MCF 10A (cell line): ENCODE measurements around the gene PAFAH1B2. TPM values are rescaled to one million over a fixed set of nuclear protein-coding genes. Genes with fewer than 3 reads are reported as not detected.
A peak's percentile ranks its signal among the peaks of the same experiment; 100 is the strongest.

ENCODE experiments used
- BruUV-seq: library from RNA; stranded (reverse); fragments of 400-500 nt; replicated peaks from 2 replicates; lab custom pipeline; 2021; lab: Mats Ljungman, UMichigan
- CTCF ChIA-PET: fragments of 300-600 bp; sonication (Branson Sonifier 250); formaldehyde crosslinking; extraction: SDS; loops from one replicate; lab custom pipeline; 2021; ENCODE audit warnings: antibody characterized with exemption, inconsistent platforms; lab: Yijun Ruan, JAX
- POLR2A ChIA-PET: fragments of 300-600, 350-650 bp; sonication (Branson Sonifier 250); formaldehyde crosslinking; extraction: SDS; loops from one replicate; lab custom pipeline; 2020; ENCODE audit warnings: antibody characterized with exemption, inconsistent platforms; lab: Yijun Ruan, JAX
- DNase-seq: peaks from one replicate; pipeline ENCODE4 v3.0.0-alpha.2; 2018; ENCODE audit not compliant: unreplicated experiment
- H3K27ac Mint-ChIP-seq: one replicate; pipeline ENCODE4 v1.8.0; 2022; ENCODE audit warnings: mild to moderate bottlenecking, low read depth, mixed read lengths; ENCODE audit not compliant: unreplicated experiment
- H3K27me3 Mint-ChIP-seq: one replicate; pipeline ENCODE4 v1.8.0; 2022; ENCODE audit warnings: mixed read lengths; ENCODE audit not compliant: insufficient read depth, unreplicated experiment
- H3K36me3 Mint-ChIP-seq: one replicate; pipeline ENCODE4 v1.8.0; 2022; ENCODE audit warnings: mild to moderate bottlenecking, moderate library complexity, mixed read lengths; ENCODE audit not compliant: insufficient read depth, unreplicated experiment
- H3K4me1 Mint-ChIP-seq: one replicate; pipeline ENCODE4 v1.8.0; 2022; ENCODE audit warnings: mixed read lengths; ENCODE audit not compliant: insufficient read depth, unreplicated experiment
- H3K4me3 Mint-ChIP-seq: one replicate; pipeline ENCODE4 v1.8.0; 2022; ENCODE audit warnings: mild to moderate bottlenecking, moderate library complexity, mixed read lengths; ENCODE audit not compliant: unreplicated experiment
- H3K9me3 Mint-ChIP-seq: one replicate; pipeline ENCODE4 v1.8.0; 2022; ENCODE audit warnings: mixed read lengths; ENCODE audit not compliant: unreplicated experiment
- intact Hi-C: fragments of 100-400 bp; cut with micrococcal nuclease; formaldehyde crosslinking; loops from 2 replicates; pipeline ENCODE4 v1.14.1; 2022
- total RNA-seq: library from RNA; stranded (reverse); gene quantifications from 2 replicates; pipeline ENCODE4 v1.2.3, GENCODE V29; 2022
- TF ChIP-seq, protein P1 (sequence below): fragments of 200-600 bp; IDR thresholded peaks from one replicate; pipeline ENCODE4 v1.8.0; 2022; ENCODE audit warnings: antibody characterized with exemption, mild to moderate bottlenecking; ENCODE audit not compliant: unreplicated experiment

Gene PAFAH1B2
- total RNA-seq, 1 experiment from 2014 or later: 146 TPM

DNA sequence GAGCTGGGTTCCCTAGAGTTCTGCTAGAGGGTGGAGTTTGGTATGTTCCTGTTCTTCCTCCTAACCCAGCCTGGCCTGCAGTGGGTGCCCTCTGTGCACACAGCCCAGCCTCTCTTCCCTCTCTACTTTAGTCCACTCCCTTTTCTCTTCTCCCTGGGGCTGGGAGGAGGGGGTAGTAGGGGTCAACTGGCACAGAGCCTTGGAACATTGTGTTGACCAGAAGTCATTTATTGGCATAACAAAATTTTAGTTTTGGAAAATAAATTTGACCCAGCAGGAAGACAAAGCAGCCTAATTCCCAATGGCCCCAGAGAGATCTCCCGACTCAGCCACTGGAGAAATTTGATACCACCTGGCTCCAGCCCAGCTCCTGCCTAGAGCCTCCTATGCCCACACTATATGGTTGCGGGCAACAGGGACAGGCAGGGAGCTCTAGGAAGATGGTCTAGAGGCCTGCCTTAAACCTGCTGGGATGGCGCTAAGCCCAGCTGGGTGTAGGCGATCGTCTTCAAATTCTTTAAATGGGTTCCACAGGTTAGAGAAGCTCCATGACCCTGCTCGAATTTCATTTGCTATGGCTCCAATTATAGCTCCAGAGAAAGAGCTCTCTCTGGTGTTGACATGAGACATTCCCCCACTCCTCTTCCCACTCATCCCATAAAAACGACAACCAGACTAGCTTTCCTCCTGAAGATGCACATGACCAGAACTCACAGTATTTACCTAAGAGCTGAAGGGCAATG is 77.9 kb downstream of the PAFAH1B2 start:
- Mint-ChIP-seq H3K4me1 (peaks cover 14% of the 10 kb centered on the region), H3K9me3 (no peaks in the 10 kb centered on the region), H3K27ac (peak overlapping the region; percentile 89), H3K27me3 (no peaks in the 10 kb centered on the region), H3K36me3 (peaks cover 70% of the 10 kb centered on the region), H3K4me3 (no peak overlapping the region)
- no TSS peak for BruUV-seq
- intact Hi-C loops: no loop called here
- POLR2A ChIA-PET: interaction anchor here (0.6 to 2.1 kb wide), 5 partner anchors 10 to 371 kb away, joined by 3 to 6 read pairs (median 4); partner anchors contain the start of genes PCSK7, RNF214 and SIDT2
- peak; percentile 87 for DNase-seq
- CTCF ChIA-PET: interaction anchor here (0.6 to 4.2 kb wide), 7 partner anchors 9 to 530 kb away, joined by 3 to 27 read pairs (median 4); partner anchors contain the start of genes PCSK7 and RNF214
- TF ChIP-seq, protein P1, sequence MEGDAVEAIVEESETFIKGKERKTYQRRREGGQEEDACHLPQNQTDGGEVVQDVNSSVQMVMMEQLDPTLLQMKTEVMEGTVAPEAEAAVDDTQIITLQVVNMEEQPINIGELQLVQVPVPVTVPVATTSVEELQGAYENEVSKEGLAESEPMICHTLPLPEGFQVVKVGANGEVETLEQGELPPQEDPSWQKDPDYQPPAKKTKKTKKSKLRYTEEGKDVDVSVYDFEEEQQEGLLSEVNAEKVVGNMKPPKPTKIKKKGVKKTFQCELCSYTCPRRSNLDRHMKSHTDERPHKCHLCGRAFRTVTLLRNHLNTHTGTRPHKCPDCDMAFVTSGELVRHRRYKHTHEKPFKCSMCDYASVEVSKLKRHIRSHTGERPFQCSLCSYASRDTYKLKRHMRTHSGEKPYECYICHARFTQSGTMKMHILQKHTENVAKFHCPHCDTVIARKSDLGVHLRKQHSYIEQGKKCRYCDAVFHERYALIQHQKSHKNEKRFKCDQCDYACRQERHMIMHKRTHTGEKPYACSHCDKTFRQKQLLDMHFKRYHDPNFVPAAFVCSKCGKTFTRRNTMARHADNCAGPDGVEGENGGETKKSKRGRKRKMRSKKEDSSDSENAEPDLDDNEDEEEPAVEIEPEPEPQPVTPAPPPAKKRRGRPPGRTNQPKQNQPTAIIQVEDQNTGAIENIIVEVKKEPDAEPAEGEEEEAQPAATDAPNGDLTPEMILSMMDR: no peak

DNA sequence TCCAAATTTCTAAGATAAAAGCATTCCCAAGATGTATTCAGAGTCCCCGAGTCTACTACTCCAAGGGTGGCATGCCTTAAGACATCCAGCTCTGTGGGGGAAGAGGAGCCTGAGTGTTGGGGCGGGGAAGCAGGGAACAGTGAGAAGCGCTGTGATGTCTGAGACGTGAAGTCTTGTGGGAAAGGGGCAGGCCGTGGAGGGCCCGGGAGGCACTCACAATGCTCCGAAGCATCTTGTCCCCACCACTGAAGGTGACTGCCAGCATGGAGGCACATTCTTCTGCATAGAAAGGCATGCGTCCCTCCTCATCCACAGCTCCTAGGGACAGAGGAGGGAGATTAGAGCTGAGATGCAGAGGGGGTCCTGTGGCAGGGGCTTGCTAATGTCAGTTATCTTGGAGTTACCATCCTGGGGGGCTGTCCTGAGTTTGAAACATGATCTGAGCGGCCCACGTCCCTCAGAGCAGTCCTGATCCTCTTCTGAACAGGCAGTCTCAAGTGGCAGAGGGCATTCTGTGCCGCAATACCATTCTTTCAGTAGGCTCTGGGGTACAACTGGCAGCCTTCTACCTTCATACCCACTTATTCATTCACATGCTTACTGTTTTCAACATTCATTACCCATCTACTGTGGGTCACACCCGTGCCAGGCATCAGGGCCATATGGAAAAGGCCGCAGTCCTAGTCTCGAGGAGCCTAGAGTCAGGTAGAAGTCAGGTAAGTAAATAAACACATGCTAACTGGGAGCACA is 79.1 kb downstream of the PAFAH1B2 start:
- Mint-ChIP-seq H3K4me1 (peaks cover 14% of the 10 kb centered on the region), H3K4me3 (no peak overlapping the region), H3K9me3 (no peaks in the 10 kb centered on the region), H3K27ac (no peak overlapping the region), H3K27me3 (no peaks in the 10 kb centered on the region), H3K36me3 (peaks cover 67% of the 10 kb centered on the region)
- no TSS peak for BruUV-seq
- POLR2A ChIA-PET: interaction anchor here (1.8 to 4.5 kb wide), 3 partner anchors 9 to 45 kb away, joined by 6 to 14 read pairs (median 6); partner anchors contain the start of genes PCSK7, RNF214 and SIDT2
- TF ChIP-seq, protein P1: no peak
- CTCF ChIA-PET: interaction anchor here (1.2 kb wide), 1 partner anchor 532 kb away, joined by 3 read pairs; no protein-coding TSS in a partner anchor
- intact Hi-C loops: no loop called here
- no peak for DNase-seq

DNA sequence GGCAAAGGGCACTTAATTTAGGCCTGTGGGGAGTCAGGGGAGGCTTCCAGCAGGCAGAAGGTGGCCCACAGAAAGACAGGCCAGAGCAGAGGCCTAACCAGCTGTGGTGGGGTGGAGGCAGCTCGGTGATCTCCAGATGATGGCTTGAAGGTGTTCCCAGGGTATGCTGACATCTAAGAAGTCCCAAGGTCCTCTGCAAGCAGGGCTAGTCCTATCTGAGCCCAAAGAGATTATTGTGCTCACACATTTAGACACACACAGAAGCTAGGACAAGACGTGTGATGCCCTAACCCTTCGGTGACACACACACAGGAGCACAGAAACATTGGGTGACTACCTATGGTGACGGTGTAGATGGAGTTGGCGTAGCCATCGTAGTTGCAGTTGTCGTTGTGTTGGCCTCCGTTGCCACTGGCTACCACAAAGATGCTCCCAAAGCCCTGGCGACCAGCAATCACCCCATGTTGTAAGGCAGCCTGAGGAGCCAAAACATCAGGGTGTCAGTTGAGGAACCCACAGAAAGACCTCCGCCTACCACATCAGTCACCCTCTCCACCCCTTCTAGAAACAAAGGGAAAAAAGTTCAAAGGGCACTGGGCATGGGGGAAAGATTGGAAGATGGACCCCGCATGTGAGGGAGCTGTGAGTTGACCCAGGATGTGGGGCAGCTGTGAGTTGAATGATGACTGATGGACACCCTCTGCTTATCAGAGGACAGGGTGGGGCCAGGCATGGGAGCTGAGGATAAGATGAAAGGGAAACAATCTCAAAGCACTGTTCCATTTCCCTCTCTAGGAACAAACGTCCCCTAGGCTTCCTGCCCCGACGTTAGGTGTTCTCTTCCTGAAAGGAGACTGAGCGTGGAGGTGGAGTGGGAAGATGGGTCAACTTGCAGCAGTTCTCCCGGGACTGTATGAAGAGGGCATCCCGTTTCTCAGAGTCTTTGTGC is 79.9 kb downstream of the PAFAH1B2 start:
- Mint-ChIP-seq H3K9me3 (no peaks in the 10 kb centered on the region), H3K36me3 (peaks cover 65% of the 10 kb centered on the region), H3K4me3 (no peak overlapping the region), H3K27ac (no peak overlapping the region), H3K4me1 (peaks cover 14% of the 10 kb centered on the region), H3K27me3 (no peaks in the 10 kb centered on the region)
- no peak for DNase-seq
- ChIA-PET CTCF (interaction anchor here (0.6 to 1.1 kb wide), 2 partner anchors 78 to 385 kb away, joined by 3 to 4 read pairs; no protein-coding TSS in a partner anchor), POLR2A (interaction anchor here (0.7 to 4.5 kb wide), 4 partner anchors 8 to 45 kb away, joined by 3 to 14 read pairs (median 4); partner anchors contain the start of genes PCSK7, RNF214 and SIDT2)
- no TSS peak for BruUV-seq
- intact Hi-C loops: no loop called here
- TF ChIP-seq, protein P1: no peak
